Left forelimb (tissue), 1 donor: ENCODE measurements around the gene INTS14.
A peak's percentile ranks its signal among the peaks of the same experiment; 100 is the strongest.

Source experiments
- DNase-seq: peaks from one replicate; pipeline ENCODE4 v3.0.0-alpha.2; 2018; ENCODE audit warnings: low spot score

The INTS14 gene

DNA sequence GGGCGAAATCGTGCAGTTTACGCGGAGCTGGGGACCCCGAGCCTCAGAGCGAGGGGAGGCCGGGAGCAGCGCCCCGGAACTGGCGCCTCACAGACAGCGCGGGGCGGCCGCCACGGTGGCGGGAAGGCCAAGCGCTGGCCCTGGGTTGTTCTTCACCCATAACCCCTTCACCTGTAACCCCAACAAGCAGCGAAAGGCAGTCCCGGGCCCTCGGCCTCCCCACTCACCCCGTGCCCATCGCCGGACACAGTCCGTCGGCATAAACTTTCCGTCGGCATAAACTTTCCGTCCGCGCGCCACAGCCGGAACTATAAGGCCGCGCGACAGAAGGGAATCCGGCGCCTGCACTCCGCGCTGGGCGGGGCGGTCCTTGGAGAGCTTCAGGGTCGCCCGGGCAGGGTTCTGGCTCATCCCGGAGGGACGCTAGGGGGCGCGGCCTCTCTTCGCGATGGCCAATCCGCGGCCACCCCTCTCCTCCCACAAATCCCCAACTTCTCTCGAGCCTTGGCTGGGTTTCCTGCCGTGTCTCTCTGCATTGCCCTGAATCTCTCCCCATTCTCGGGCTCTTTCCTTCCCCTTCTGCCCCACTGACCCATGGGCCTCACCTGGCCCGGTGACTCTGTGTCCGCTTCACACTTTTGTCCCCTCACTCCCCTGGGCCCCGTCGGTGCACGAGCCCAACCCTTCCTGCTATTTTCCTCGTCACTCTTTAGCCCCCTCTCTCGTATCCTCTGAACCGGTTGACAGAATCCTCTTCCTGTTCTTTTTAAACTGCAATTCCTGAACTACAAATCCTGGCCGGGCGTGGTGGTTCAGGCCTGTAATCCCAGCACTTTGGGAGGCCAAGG is at the start of gene INTS14:
Gene INTS14 (minus strand): TSS at position 261 of the 848 bp plus-strand sequence. CDS start 3,751 bp downstream, outside the sequence.
- DNase-seq: peak; percentile 99

DNA sequence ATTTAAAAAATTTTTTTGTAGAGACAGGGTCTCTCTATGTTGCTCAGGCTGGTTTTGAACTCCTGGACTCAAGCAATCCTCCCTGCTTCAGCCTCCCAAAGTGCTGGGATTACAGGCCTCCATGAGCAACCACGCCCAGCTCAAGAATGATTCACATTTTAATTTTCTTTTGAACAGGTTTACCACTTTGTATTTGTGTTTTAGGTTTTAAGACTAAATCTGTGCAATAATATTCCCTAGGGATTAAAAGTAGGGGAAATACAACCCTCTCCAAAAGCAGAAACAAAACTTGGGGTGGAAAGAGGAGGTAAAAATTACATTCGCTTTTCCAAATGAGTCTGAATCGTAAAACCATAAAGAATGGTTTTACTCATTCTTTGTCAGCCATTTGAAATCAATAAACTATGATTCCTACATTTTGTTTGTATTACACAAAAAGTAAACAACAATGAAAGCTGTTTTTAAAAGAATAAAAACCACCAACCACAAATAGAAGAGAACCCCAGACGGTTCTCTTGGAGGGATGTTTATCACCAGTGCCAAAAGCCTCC is 48.6 kb upstream of the INTS14 start:
- no peak for DNase-seq

DNA sequence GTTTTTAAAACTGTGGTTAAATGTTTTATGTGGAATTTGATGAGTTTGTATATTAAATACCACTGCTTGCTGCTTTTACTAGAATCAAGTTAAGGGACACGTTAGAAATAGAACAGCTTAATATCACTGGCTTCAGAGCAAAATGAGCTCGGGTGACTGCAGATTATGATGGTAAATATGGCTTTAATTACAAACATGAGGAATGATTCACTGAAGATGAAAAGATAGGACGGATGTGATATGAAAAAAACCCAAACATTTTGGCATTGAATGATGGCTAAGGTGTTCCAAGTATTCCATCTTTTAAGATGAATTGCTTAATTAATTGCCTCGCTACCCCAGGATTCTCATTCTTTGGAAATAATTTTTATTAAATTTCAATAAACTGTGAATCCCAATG is 44.5 kb upstream of the INTS14 start:
- DNase-seq: no peak

DNA sequence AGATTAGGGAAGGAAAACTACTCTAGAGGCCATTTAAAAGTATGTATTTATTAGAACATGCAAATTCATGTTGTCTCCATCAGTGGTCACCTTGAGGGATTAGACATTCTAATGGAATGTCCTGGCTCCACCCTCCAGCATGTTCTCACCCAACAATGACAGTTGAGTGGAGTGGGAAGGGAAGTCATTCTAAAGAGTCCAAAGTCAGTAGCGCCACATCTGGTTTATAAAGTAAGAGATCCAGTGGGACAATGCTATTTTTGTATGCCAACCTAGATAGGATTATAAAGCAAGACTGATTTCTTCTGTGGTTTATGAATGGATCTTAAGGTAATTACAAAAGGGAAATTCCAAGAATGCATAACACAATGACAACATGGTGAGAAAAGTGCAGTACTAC is 44.1 kb upstream of the INTS14 start:
- no peak for DNase-seq

DNA sequence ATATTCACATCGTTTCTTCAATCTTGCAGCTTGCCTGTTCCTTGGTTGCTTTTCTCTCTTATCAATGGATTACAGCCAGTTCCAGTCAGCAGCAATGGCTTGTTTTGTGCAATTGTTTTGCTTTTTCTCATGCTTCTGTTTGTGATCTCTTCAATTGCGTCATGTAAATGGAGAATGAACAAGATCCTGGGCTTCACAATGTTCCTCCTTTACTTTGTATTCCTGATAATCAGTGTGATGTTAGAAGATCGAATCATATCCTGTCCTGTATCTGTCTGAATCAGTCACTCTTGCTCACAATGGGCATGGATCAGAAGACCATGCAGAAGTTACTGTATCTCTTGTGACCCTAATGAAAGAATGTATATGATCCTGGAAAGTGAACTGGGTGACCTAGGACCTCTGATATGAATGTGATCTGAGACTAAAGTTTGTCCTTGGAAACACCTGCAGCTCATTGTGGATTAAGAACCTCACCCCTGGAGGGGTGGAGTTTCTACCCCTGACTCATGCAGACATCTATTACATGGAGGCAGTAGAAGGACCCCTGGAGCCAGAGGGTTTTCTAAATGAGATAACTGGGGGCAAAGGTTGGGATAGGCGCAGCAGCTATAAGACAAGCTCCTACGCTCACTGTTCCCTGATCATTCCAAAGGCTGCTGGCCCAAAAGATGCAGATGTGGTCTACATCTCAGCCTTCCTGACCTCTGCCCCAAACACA is 43.0 kb upstream of the INTS14 start:
- DNase-seq: no peak

DNA sequence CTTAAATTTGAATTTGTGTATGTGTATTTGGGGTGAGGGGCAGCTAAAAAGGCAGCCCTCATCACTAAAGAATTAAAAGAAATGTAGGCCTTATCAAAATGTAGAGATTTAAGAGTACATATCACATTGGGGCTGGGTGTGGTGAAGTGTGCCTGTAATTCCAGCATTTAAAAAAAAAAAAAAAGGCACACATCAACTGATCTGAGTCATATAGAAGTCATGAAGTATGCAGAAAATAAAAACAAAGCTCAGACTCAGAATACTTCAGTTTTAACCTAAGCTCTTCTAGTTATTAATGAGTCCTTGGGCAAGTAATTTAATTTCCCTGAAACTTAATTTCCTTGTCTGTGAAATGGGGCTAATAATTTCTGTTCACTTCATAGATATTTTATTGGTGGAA is 42.4 kb upstream of the INTS14 start:
- no peak for DNase-seq

DNA sequence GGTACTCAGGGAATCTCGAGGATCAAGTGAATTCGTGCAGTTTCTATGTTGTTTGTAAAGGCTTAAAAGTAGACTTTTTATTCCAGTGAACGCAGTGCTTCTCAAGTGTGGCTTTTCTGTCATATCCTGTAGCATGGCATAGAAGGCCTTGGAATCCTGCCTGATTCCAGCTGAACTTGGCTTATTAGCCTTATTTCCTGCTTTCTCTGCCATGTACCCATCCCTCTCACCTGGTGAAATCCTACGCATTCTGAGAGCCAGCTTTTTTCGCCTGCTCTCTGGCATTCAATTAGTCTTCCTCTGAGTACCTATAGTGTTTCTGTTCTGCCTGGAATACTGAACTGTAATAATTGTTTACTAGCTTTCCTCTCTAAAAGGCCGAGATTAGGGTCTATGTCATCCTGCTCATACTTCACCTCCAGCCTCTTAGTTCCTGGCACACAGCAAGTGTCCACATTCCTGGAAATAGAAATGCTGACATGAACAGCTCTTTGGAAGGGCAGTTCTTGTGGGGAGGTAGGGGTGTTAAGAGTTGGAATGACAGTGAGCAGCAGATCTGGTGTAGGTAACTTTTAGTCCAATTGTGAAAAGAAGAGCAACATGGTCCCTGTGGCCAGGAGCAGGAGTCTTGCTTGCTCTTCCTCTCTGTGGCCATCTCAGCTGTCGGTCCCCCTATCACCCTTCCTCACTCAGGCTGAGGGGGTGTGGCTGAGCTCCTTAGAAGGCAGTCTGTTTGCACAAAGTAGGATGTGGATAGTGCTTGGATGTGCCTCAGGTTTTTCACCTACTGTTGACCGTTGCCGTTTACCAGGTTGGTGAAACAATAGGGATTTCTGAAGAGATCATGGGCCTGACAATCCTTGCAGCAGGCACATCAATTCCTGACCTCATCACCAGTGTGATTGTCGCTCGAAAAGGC is 41.2 kb upstream of the INTS14 start:
- DNase-seq: no peak

DNA sequence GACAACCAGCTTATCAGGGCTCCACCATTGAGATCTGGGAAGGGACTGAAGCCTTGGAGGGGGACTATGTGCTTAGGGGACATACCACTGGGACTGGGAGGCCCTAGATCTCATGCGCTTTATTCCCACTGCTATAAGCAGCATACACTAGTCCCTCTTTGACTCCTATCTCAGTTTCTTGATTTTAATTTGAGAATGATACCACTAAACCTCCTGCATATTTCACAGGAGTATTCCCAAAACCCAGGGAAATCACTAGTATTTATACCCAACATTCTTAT is 40.1 kb upstream of the INTS14 start:
- DNase-seq: no peak

DNA sequence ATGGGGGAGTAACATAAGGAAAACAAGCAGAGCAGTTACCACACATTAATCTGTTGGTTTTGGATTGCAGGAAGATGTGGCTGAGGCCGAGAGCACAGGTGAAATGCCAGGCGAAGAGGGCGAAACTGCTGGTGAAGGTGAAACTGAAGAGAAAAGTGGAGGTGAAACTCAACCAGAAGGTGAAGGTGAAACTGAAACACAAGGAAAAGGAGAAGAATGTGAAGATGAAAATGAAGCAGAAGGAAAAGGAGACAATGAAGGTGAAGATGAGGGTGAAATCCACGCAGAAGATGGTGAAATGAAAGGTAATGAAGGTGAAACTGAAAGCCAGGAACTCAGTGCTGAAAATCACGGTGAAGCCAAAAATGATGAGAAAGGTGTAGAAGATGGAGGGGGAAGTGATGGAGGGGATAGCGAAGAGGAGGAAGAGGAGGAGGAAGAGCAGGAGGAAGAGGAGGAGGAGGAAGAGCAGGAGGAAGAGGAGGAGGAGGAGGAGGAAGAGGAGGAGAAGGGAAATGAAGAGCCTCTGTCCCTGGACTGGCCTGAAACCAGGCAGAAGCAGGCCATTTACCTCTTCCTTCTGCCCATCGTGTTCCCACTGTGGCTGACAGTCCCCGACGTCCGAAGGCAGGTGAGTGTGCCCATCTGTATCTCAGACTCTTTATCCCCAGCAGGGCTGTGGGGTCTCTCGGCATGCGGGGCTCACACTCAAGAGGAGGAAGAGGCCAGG is 39.5 kb upstream of the INTS14 start:
- DNase-seq: no peak

GRCh38 chr15:65646486-65646885 is 35.6 kb upstream of the INTS14 start:
- DNase-seq: no peak

DNA sequence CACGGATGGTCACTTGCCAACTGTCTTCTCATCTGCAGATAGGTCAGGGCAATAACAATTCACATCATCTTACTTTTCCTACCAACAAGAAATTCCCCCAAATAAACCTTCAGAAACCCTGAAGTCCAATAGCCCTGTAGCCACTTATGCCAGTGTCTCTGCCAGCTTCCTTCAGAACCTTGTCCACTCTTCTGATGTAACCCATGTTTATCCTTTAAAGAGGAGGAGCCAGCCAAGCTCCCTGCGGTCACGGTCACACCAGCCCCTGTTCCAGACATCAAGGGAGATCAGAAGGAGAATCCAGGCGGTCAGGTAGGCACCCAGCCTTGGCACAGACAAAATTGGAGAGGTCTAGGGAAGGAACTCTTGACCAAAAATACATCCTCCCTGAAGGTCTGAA is 34.5 kb upstream of the INTS14 start:
- no peak for DNase-seq

DNA sequence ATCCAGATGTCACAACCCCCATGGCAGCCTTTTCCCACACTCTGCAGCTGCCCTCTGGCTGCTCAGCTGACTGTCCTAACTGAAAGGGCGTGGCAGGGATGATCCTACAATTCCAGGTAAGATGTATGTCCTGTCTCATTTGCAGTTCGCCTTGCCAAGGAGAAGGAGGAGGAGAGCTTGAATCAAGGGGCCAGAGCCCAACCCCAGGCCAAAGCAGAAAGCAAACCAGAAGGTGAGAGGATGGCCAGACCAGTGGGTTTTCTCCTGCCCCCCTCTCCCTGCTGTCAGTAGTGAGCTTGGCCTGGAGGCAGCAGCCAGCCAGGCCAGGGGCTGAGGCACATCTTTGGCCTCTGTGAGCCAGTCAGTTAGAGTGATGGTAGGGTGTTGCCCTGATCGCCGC is 33.4 kb upstream of the INTS14 start:
- no peak for DNase-seq

DNA sequence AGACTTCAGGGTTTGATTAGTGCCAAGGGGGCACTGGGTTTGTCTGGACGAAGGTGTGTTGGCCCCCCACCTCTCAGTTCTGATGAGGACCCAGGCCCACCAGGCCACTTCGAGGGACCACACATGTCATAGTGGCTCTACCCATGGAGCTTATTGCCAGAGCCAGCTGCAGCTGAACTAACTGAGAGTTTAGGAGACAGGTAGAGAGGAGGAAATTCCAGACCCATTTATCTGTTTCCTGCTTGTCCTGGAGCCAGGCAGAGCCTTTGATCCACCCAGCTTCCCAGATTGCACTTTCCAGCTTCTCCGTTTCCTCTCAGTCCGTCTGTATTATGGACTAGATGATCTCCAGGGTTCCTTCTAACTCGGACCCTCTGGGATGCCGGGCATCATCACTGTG is 31.7 kb upstream of the INTS14 start:
- no peak for DNase-seq

DNA sequence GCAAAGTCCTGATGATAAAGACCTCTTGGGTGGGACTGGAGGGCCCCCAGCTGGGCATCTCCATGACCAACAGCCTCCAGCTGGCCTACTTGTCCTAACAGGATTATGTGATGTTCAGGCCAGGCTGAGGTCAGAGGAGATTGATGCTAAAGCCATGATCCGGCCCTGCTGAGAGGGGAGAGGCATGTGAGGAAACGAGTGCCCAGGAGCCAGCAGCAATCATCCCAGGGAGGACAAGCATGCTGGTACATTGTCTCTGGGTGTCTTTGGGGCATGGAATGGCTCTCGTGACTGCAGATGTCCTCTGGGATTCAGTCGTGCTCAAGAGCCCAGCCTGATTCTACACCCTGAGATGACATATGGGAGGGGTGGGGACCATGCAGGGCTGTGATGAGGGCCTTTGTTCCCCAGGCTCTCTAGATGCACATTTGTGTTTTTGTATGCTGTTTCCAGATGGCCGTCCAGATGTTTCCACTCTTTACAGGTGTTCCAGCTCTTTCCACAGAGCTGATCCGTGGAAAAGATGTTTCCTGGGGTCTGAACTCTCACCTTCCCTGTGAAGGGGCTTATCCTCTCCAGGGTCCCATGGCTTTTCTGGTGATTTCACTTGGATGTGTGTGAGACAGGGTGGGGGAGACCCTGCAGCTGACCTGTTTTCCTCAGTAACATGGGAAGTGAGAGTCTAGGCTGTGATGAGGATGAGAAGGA is 31.0 kb upstream of the INTS14 start:
- no peak for DNase-seq

DNA sequence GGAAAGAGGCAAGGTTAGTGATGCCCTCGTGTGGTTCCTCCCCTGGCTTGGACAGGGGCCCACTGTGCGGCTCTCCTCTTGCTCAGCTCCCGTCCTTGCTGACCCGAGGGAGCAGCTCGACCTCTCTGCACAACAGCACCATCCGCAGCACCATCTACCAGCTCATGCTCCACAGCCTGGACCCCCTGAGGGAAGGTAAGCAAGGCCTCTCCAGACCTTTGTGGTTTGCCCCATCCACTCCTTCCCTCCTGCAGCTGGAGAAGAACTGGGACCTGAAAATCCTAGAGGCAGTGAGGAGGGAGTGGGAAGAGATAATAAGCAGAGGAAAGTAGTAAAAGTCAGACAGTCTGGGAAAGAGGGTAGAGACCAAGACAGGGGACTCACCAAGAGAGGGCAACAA is 28.6 kb upstream of the INTS14 start:
- no peak for DNase-seq

- DNase-seq: no peak
Measured at GRCh38 chr15:65638681-65639089, 27.8 kb upstream of the INTS14 start.

DNA sequence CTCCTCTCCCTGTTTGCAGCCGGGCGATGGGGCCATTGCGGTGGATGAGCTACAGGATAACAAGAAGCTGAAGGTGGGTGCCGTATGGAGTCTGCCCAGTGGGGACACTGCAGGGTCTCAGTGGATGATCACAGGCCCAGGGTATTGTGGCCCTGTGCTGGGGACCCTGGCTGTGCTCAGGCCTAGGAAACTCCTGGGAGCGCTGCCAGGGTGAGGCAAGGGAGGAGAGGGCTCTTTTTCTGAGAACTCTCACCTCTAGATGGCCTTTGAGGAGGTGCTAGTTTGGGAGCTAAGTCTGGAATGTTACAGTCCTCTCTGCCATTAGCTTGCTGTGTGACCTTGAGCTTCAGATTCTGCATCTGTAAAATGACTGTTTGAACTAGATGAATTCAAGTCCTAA is 27.2 kb upstream of the INTS14 start:
- DNase-seq: no peak

DNA sequence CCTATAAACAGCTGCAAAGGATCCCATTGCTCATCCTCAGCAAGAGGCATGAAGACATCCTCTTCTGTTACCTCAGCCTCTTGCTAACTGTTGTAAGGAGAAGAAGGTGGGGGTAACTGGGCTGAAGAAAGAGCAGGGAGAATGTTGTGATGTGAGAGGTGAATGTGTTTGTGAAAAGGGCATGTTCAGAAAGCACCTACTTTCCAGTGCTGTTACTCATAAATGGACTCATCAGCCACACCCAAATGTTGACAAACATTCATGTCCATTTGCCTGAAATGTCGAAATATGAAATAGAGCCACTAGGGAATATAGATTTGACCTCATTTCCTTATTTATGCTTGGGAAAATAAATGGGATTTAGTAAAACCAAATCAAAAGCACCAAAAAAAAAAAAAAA is 23.4 kb upstream of the INTS14 start:
- no peak for DNase-seq

GRCh38 chr15:65633752-65634151 is 22.8 kb upstream of the INTS14 start:
- no peak for DNase-seq

DNA sequence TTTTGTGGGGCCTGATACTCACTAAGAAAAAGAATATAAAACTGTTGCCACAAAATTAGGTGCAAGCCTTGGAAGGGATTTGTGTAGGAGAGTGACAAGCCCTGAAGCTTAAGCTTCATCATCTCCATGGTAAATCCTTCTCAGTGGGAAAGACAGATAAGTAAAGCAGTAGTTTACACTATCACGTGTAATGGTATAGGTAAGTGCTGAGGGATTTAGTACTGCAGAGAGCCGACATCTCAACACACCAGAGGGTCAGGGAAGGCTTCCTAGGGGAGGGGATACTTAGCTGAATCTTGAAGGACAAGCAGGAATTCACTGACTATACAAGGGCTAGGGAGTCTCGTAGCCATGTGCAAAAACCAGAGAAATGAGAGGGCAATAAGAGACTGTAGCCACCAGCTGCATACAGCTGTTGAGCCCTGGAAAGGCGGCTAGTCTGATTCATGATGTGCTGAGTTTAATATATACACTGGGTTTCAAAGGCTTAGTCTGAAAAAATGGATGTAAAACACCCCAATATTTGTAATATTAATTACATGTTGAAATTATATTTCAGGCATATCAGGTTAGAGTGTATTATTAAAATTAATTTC is 21.9 kb upstream of the INTS14 start:
- DNase-seq: no peak

DNA sequence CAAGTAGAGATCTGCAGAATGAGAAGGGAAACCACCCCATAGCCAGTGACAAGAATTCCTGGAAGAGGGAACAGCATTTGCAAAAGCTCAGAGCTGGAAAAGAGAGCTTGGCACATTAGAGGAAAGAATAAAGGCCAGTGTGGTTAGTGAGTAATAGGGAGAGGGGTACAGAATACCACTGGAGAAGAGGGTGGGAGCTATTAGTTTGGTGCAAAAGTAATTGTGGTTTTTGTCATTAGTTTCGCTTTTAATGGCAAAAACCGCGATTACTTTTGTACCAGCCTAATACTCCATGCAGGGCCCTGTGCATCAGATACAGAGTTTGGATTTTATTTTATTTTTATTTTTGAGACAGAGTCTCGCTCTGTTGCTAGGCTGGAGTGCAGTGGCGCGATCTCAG is 20.6 kb upstream of the INTS14 start:
- no peak for DNase-seq
